Stimulated activated CD4-positive, alpha-beta T cell treated with anti-CD3 and anti-CD28 coated beads, TNF-alpha, amount 100 ng/mL, for 1 hour (primary cell): ENCODE results near the gene MDM2.
"Not testable (repeated sequence)": the region's sequence is repeated elsewhere in the genome, so short reads cannot be mapped to it uniquely, and the experiment has no call there.

Source experiments
- DNase-seq, 3 donors: peaks; one replicate each; pipeline ENCODE4 v3.0.0-alpha.2; 2020; ENCODE audit warnings: low read depth in 3 of 3, low spot score in 1 of 3

The MDM2 gene

GRCh38 chr12:68825569-68826217 lies 17.7 kb downstream of the MDM2 start:
- DNase-seq = no peak

- no peak for DNase-seq
These were observed 20.1 kb downstream of the MDM2 start for GRCh38 chr12:68827895-68828671.

GRCh38 chr12:68828672-68829068 lies 20.7 kb downstream of the MDM2 start:
- no peak for DNase-seq

- no peak for DNase-seq
These were observed 23.3 kb downstream of the MDM2 start for GRCh38 chr12:68831272-68831671.

- no peak for DNase-seq
These were observed 23.9 kb downstream of the MDM2 start for GRCh38 chr12:68831751-68832503.

GRCh38 chr12:68832504-68832867 lies 24.5 kb downstream of the MDM2 start:
- no peak for DNase-seq

- no peak for DNase-seq
These were observed 25.5 kb downstream of the MDM2 start for GRCh38 chr12:68833508-68833907.

- DNase-seq = no peak
These were observed 27.4 kb downstream of the MDM2 start for GRCh38 chr12:68835333-68835908.

GRCh38 chr12:68837215-68837614 lies 29.2 kb downstream of the MDM2 start:
- DNase-seq = no peak

- no peak for DNase-seq
These were observed 30.3 kb downstream of the MDM2 start for GRCh38 chr12:68838046-68838886.

- DNase-seq = no peak
These were observed 31.5 kb downstream of the MDM2 start for GRCh38 chr12:68839183-68840147.

GRCh38 chr12:68841175-68841574 lies 33.2 kb downstream of the MDM2 start:
- DNase-seq = not testable (repeated sequence)

GRCh38 chr12:68841717-68842116 lies 33.7 kb downstream of the MDM2 start:
- DNase-seq = no peak

GRCh38 chr12:68842123-68842522 lies 34.1 kb downstream of the MDM2 start:
- no peak for DNase-seq

- DNase-seq = no peak
These were observed 35.0 kb downstream of the MDM2 start for GRCh38 chr12:68842784-68843567.

GRCh38 chr12:68844318-68844745 lies 36.4 kb downstream of the MDM2 start:
- no peak for DNase-seq

- no peak for DNase-seq
These were observed 37.1 kb downstream of the MDM2 start for GRCh38 chr12:68844788-68845695.

- DNase-seq = no peak
These were observed 38.8 kb downstream of the MDM2 start for GRCh38 chr12:68846811-68847210.
